WTC11 (cell line): ENCODE data around the gene CHTF8. TPM values are rescaled to one million over a fixed set of nuclear protein-coding genes. Genes with fewer than 3 reads are reported as not detected.

Experiments used
- ATF1 ChIP-seq: sonication (generic); formaldehyde crosslinking; IDR thresholded peaks from 2 replicates; pipeline ENCODE4 v1.8.1; 2023; ENCODE audit warnings: mild to moderate bottlenecking, moderate library complexity, missing genetic modification reagents
- EMX1 ChIP-seq: fragments of 250-450 bp; sonication (Bioruptor Pico); IDR thresholded peaks from 2 replicates; pipeline ENCODE4 v1.8.0; 2021; ENCODE audit warnings: mild to moderate bottlenecking
- ESRRA ChIP-seq: sonication (generic); formaldehyde crosslinking; IDR thresholded peaks from 2 replicates; pipeline ENCODE4 v1.8.1; 2022; ENCODE audit warnings: mild to moderate bottlenecking, missing genetic modification reagents, borderline replicate concordance
- FOXK1 ChIP-seq: sonication (generic); formaldehyde crosslinking; IDR thresholded peaks from 2 replicates; pipeline ENCODE4 v1.8.0; 2022; ENCODE audit warnings: mild to moderate bottlenecking, moderate library complexity, missing genetic modification reagents
- GABPB1 ChIP-seq: sonication (generic); formaldehyde crosslinking; IDR thresholded peaks from 2 replicates; pipeline ENCODE4 v1.8.1; 2023; ENCODE audit warnings: mild to moderate bottlenecking, missing genetic modification reagents
- GTF2I ChIP-seq: fragments of 250-450 bp; sonication (Bioruptor Pico); conservative IDR thresholded peaks from 2 replicates; pipeline ENCODE4 v1.4.0; 2021; ENCODE audit warnings: mild to moderate bottlenecking
- MYBL2 ChIP-seq: sonication (generic); formaldehyde crosslinking; IDR thresholded peaks from 2 replicates; pipeline ENCODE4 v1.8.1; 2023; ENCODE audit warnings: mild to moderate bottlenecking, moderate library complexity, missing genetic modification reagents
- NFYB ChIP-seq: sonication (generic); formaldehyde crosslinking; conservative IDR thresholded peaks from 2 replicates; pipeline ENCODE4 v1.8.0; 2022; ENCODE audit warnings: low read depth, missing genetic modification reagents
- RELA ChIP-seq: sonication (generic); formaldehyde crosslinking; IDR thresholded peaks from 2 replicates; pipeline ENCODE4 v1.8.1; 2022; ENCODE audit warnings: missing genetic modification reagents, mild to moderate bottlenecking, borderline replicate concordance
- SMAD3 ChIP-seq: sonication (generic); formaldehyde crosslinking; IDR thresholded peaks from 2 replicates; pipeline ENCODE4 v1.8.0; 2022; ENCODE audit warnings: missing genetic modification reagents, mild to moderate bottlenecking, borderline replicate concordance
- SOX15 ChIP-seq: fragments of 250-450 bp; sonication (Bioruptor Pico); IDR thresholded peaks from 2 replicates; pipeline ENCODE4 v1.9.0; 2021; ENCODE audit warnings: mild to moderate bottlenecking
- ZNF232 ChIP-seq: sonication (generic); formaldehyde crosslinking; IDR thresholded peaks from 2 replicates; pipeline ENCODE4 v1.8.0; 2022; ENCODE audit warnings: mild to moderate bottlenecking, missing genetic modification reagents
- ZNF263 ChIP-seq: sonication (generic); formaldehyde crosslinking; IDR thresholded peaks from 2 replicates; pipeline ENCODE4 v1.8.1; 2022; ENCODE audit warnings: low read depth, mild to moderate bottlenecking, moderate library complexity, missing genetic modification reagents
- total RNA-seq: library from RNA; stranded (reverse); gene quantifications from 3 replicates; pipeline ENCODE4 v1.2.3, GENCODE V29; 2021
- TF ChIP-seq, protein P1 (sequence below): fragments of 250-450 bp; sonication (Bioruptor Pico); IDR thresholded peaks from 2 replicates; pipeline ENCODE4 v1.9.0; 2021; ENCODE audit warnings: mild to moderate bottlenecking, borderline replicate concordance
- TF ChIP-seq, protein P2 (sequence below): fragments of 250-450 bp; sonication (Bioruptor Pico); IDR thresholded peaks from 2 replicates; pipeline ENCODE4 v1.9.0; 2021; ENCODE audit warnings: mild to moderate bottlenecking
- TF ChIP-seq, protein P3 (sequence below): sonication (generic); formaldehyde crosslinking; IDR thresholded peaks from 2 replicates; pipeline ENCODE4 v1.8.0; 2022; ENCODE audit warnings: mild to moderate bottlenecking, missing genetic modification reagents
- TF ChIP-seq, protein P4 (sequence below): fragments of 250-450 bp; sonication (Bioruptor Pico); IDR thresholded peaks from 2 replicates; pipeline ENCODE4 v1.9.0; 2021; ENCODE audit warnings: moderate library complexity, mild to moderate bottlenecking, inconsistent platforms, borderline replicate concordance
- TF ChIP-seq, protein P5 (sequence below): sonication (generic); formaldehyde crosslinking; IDR thresholded peaks from 2 replicates; pipeline ENCODE4 v1.8.1; 2023; ENCODE audit warnings: mild to moderate bottlenecking, missing genetic modification reagents, moderate library complexity
- TF ChIP-seq, protein P6 (sequence below): fragments of 250-450 bp; sonication (Bioruptor Pico); IDR thresholded peaks from 2 replicates; pipeline ENCODE4 v1.9.0; 2021; ENCODE audit warnings: mild to moderate bottlenecking
- TF ChIP-seq, protein P7 (sequence below): sonication (generic); formaldehyde crosslinking; IDR thresholded peaks from 2 replicates; pipeline ENCODE4 v1.8.0; 2023; ENCODE audit warnings: missing genetic modification reagents, mild to moderate bottlenecking, borderline replicate concordance
- TF ChIP-seq, protein P8 (sequence below): sonication (generic); formaldehyde crosslinking; IDR thresholded peaks from 2 replicates; pipeline ENCODE4 v1.8.0; 2022; ENCODE audit warnings: missing genetic modification reagents

The CHTF8 gene
- total RNA-seq, 1 experiment from 2014 or later, result 115 TPM

DNA sequence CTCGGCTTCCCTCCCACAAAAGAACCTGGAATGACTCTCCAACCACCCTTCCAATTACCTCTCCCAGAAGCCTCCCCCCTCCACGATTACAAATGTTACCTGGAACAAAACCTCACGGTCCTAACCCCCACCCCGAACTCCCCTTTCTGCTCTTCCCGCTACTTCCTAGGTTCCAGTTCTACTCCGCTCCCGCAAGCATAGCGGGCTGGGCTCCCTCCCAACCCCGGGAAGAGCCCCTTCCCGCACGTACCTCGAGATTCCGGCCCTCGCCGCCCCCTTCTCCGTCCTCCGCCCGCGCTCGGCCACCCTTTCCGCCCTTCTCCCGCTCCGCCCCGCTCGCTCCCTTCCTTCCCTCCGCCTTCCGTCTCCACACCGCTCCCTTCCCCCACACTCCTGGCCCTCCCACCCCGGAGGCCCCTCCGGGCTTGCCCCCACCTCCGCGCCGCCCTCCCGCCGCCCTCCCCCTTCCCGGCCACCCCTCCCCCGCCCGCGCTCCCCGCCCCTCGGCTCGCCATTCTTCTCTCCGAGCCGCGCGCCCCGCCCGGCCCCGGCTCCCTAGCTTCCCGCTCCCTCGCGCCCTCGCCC, 457 bp downstream of the CHTF8 start (continued):
- TF ChIP-seq SMAD3 (CRISPR knock-in tag) (0 out of 2 replicates have a peak, but pooled peaks have one; percentile 6), NFYB (CRISPR knock-in tag) (no peak), ZNF232 (CRISPR knock-in tag) (0 out of 2 replicates have a peak, but pooled peaks have one; percentile 23), RELA (no peak), GTF2I (0 out of 2 replicates have a peak, but pooled peaks have one; percentile 25), GABPB1 (CRISPR knock-in tag) (no peak), ESRRA (CRISPR knock-in tag) (no peak), ZNF263 (CRISPR knock-in tag) (no peak), ATF1 (CRISPR knock-in tag) (no peak), EMX1 (CRISPR knock-in tag) (peak; percentile 61; the same call in 1 of the 2 replicates), SOX15 (CRISPR knock-in tag) (no peak), FOXK1 (CRISPR knock-in tag) (no peak), MYBL2 (CRISPR knock-in tag) (no peak)
- TF ChIP-seq, protein P1, sequence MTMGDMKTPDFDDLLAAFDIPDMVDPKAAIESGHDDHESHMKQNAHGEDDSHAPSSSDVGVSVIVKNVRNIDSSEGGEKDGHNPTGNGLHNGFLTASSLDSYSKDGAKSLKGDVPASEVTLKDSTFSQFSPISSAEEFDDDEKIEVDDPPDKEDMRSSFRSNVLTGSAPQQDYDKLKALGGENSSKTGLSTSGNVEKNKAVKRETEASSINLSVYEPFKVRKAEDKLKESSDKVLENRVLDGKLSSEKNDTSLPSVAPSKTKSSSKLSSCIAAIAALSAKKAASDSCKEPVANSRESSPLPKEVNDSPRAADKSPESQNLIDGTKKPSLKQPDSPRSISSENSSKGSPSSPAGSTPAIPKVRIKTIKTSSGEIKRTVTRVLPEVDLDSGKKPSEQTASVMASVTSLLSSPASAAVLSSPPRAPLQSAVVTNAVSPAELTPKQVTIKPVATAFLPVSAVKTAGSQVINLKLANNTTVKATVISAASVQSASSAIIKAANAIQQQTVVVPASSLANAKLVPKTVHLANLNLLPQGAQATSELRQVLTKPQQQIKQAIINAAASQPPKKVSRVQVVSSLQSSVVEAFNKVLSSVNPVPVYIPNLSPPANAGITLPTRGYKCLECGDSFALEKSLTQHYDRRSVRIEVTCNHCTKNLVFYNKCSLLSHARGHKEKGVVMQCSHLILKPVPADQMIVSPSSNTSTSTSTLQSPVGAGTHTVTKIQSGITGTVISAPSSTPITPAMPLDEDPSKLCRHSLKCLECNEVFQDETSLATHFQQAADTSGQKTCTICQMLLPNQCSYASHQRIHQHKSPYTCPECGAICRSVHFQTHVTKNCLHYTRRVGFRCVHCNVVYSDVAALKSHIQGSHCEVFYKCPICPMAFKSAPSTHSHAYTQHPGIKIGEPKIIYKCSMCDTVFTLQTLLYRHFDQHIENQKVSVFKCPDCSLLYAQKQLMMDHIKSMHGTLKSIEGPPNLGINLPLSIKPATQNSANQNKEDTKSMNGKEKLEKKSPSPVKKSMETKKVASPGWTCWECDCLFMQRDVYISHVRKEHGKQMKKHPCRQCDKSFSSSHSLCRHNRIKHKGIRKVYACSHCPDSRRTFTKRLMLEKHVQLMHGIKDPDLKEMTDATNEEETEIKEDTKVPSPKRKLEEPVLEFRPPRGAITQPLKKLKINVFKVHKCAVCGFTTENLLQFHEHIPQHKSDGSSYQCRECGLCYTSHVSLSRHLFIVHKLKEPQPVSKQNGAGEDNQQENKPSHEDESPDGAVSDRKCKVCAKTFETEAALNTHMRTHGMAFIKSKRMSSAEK (CRISPR knock-in tag), result 0 out of 2 replicates have a peak, but pooled peaks have one; percentile 50
- TF ChIP-seq, protein P2, sequence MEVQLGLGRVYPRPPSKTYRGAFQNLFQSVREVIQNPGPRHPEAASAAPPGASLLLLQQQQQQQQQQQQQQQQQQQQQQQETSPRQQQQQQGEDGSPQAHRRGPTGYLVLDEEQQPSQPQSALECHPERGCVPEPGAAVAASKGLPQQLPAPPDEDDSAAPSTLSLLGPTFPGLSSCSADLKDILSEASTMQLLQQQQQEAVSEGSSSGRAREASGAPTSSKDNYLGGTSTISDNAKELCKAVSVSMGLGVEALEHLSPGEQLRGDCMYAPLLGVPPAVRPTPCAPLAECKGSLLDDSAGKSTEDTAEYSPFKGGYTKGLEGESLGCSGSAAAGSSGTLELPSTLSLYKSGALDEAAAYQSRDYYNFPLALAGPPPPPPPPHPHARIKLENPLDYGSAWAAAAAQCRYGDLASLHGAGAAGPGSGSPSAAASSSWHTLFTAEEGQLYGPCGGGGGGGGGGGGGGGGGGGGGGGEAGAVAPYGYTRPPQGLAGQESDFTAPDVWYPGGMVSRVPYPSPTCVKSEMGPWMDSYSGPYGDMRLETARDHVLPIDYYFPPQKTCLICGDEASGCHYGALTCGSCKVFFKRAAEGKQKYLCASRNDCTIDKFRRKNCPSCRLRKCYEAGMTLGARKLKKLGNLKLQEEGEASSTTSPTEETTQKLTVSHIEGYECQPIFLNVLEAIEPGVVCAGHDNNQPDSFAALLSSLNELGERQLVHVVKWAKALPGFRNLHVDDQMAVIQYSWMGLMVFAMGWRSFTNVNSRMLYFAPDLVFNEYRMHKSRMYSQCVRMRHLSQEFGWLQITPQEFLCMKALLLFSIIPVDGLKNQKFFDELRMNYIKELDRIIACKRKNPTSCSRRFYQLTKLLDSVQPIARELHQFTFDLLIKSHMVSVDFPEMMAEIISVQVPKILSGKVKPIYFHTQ (CRISPR knock-in tag), result no peak
- TF ChIP-seq, protein P3, sequence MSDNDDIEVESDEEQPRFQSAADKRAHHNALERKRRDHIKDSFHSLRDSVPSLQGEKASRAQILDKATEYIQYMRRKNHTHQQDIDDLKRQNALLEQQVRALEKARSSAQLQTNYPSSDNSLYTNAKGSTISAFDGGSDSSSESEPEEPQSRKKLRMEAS (CRISPR knock-in tag), result no peak
- TF ChIP-seq, protein P4, sequence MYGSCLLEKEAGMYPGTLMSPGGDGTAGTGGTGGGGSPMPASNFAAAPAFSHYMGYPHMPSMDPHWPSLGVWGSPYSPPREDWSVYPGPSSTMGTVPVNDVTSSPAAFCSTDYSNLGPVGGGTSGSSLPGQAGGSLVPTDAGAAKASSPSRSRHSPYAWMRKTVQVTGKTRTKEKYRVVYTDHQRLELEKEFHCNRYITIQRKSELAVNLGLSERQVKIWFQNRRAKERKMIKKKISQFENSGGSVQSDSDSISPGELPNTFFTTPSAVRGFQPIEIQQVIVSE (CRISPR knock-in tag), result no peak
- TF ChIP-seq, protein P5, sequence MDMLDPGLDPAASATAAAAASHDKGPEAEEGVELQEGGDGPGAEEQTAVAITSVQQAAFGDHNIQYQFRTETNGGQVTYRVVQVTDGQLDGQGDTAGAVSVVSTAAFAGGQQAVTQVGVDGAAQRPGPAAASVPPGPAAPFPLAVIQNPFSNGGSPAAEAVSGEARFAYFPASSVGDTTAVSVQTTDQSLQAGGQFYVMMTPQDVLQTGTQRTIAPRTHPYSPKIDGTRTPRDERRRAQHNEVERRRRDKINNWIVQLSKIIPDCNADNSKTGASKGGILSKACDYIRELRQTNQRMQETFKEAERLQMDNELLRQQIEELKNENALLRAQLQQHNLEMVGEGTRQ (CRISPR knock-in tag), result no peak
- TF ChIP-seq, protein P6, sequence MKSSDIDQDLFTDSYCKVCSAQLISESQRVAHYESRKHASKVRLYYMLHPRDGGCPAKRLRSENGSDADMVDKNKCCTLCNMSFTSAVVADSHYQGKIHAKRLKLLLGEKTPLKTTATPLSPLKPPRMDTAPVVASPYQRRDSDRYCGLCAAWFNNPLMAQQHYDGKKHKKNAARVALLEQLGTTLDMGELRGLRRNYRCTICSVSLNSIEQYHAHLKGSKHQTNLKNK (CRISPR knock-in tag), result peak; percentile 61; the same call in 1 of the 2 replicates
- TF ChIP-seq, protein P7, sequence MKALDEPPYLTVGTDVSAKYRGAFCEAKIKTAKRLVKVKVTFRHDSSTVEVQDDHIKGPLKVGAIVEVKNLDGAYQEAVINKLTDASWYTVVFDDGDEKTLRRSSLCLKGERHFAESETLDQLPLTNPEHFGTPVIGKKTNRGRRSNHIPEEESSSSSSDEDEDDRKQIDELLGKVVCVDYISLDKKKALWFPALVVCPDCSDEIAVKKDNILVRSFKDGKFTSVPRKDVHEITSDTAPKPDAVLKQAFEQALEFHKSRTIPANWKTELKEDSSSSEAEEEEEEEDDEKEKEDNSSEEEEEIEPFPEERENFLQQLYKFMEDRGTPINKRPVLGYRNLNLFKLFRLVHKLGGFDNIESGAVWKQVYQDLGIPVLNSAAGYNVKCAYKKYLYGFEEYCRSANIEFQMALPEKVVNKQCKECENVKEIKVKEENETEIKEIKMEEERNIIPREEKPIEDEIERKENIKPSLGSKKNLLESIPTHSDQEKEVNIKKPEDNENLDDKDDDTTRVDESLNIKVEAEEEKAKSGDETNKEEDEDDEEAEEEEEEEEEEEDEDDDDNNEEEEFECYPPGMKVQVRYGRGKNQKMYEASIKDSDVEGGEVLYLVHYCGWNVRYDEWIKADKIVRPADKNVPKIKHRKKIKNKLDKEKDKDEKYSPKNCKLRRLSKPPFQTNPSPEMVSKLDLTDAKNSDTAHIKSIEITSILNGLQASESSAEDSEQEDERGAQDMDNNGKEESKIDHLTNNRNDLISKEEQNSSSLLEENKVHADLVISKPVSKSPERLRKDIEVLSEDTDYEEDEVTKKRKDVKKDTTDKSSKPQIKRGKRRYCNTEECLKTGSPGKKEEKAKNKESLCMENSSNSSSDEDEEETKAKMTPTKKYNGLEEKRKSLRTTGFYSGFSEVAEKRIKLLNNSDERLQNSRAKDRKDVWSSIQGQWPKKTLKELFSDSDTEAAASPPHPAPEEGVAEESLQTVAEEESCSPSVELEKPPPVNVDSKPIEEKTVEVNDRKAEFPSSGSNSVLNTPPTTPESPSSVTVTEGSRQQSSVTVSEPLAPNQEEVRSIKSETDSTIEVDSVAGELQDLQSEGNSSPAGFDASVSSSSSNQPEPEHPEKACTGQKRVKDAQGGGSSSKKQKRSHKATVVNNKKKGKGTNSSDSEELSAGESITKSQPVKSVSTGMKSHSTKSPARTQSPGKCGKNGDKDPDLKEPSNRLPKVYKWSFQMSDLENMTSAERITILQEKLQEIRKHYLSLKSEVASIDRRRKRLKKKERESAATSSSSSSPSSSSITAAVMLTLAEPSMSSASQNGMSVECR (CRISPR knock-in tag), result no peak
- TF ChIP-seq, protein P8, sequence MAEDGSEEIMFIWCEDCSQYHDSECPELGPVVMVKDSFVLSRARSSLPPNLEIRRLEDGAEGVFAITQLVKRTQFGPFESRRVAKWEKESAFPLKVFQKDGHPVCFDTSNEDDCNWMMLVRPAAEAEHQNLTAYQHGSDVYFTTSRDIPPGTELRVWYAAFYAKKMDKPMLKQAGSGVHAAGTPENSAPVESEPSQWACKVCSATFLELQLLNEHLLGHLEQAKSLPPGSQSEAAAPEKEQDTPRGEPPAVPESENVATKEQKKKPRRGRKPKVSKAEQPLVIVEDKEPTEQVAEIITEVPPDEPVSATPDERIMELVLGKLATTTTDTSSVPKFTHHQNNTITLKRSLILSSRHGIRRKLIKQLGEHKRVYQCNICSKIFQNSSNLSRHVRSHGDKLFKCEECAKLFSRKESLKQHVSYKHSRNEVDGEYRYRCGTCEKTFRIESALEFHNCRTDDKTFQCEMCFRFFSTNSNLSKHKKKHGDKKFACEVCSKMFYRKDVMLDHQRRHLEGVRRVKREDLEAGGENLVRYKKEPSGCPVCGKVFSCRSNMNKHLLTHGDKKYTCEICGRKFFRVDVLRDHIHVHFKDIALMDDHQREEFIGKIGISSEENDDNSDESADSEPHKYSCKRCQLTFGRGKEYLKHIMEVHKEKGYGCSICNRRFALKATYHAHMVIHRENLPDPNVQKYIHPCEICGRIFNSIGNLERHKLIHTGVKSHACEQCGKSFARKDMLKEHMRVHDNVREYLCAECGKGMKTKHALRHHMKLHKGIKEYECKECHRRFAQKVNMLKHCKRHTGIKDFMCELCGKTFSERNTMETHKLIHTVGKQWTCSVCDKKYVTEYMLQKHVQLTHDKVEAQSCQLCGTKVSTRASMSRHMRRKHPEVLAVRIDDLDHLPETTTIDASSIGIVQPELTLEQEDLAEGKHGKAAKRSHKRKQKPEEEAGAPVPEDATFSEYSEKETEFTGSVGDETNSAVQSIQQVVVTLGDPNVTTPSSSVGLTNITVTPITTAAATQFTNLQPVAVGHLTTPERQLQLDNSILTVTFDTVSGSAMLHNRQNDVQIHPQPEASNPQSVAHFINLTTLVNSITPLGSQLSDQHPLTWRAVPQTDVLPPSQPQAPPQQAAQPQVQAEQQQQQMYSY (CRISPR knock-in tag), result no peak
